ENCODE results near the gene FOXP1. TPM values are rescaled to one million over a fixed set of nuclear protein-coding genes. Genes with fewer than 3 reads are reported as not detected.

Gene FOXP1
- total RNA-seq, 2 donors from 2014 or later = 59.7 to 65.4 TPM

DNA sequence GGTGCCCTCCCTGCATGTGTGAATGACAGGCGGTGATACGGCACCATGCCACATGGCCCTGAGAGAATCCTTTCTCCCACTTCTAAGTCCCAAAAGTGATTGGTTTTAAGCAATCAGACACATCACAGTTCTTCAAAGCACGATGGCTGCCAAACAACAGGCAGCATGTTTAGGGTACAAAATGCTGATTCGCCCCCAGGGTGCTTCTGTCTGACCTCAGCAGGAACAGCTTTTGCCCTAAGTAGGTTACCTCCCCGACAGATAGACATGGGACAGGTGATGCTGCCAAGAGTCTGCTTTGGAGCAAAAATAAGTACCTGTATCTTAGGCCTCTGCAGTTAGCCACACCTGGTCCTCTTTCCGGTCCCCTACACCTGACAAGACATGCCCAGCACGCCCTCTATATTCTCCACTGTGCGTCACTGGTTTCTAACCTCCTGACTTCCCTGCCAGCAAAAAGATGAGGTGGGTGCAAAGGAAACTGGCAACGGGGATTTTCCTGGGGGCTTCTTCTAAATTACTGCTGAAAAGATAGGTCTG, 549.8 kb downstream of the FOXP1 start:
- ATAC-seq (no peak), DNase-seq (ENCODE audit: low spot score) (no peak)
- H3K9me3 Mint-ChIP-seq = no peaks in the 10 kb centered on the region
- no peaks in the 10 kb centered on the region for H3K36me3 Mint-ChIP-seq
- H3K4me1 Mint-ChIP-seq (ENCODE audit: low read depth in 2 of 2) = peaks cover 48 to 50% of the 10 kb centered on the region in 2 donors
- no peak overlapping the region for H3K4me3 Mint-ChIP-seq
- no peaks in the 10 kb centered on the region for H3K27me3 Mint-ChIP-seq
- H3K27ac Mint-ChIP-seq = peak overlapping the region in 1 of 2 donors; percentile 9

GRCh38 chr3:71031914-71032521, 551.5 kb downstream of the FOXP1 start:
- DNase-seq (ENCODE audit: low spot score) = no peak
- ATAC-seq = no peak
- H3K27ac Mint-ChIP-seq = peak overlapping the region in 1 of 2 donors; percentile 64
- H3K4me1 Mint-ChIP-seq (ENCODE audit: low read depth in 2 of 2) = peaks cover 42 to 51% of the 10 kb centered on the region in 2 donors
- no peaks in the 10 kb centered on the region for H3K36me3 Mint-ChIP-seq
- no peaks in the 10 kb centered on the region for H3K27me3 Mint-ChIP-seq
- H3K4me3 Mint-ChIP-seq = no peak overlapping the region
- H3K9me3 Mint-ChIP-seq = no peaks in the 10 kb centered on the region

DNA sequence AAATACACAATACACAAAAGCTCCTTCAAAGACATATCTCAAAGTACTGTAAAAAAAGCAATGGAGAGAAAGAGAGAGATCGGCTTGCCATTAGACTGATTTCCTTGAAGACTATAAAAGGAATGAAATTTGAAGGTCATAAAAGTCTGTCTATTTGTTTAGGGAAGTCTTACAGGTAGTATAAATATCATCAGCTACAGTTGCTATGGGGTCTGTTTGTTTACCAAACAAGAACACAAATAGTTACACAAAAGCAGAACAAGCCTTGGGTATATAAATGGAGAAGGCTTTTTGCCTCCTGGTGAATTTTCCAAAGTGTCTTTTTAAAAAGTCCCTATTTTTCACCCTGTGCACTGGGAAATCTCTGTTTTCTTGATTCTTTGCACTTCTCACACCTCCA, 552.3 kb downstream of the FOXP1 start:
- no peak for ATAC-seq
- Mint-ChIP-seq H3K9me3 (no peaks in the 10 kb centered on the region), H3K27ac (peak overlapping the region; percentile 19 to 64), H3K27me3 (no peaks in the 10 kb centered on the region), H3K4me3 (no peak overlapping the region), H3K36me3 (no peaks in the 10 kb centered on the region), H3K4me1 (ENCODE audit: low read depth in 2 of 2) (peaks cover 45 to 53% of the 10 kb centered on the region in 2 donors)
- no peak for DNase-seq (ENCODE audit: low spot score)

GRCh38 chr3:71030748-71031147, 552.8 kb downstream of the FOXP1 start:
- Mint-ChIP-seq H3K27ac (peak overlapping the region; percentile 19 to 64), H3K36me3 (no peaks in the 10 kb centered on the region), H3K4me1 (ENCODE audit: low read depth in 2 of 2) (peaks cover 41 to 51% of the 10 kb centered on the region in 2 donors), H3K27me3 (no peaks in the 10 kb centered on the region), H3K9me3 (no peaks in the 10 kb centered on the region), H3K4me3 (no peak overlapping the region)
- ATAC-seq (no peak), DNase-seq (ENCODE audit: low spot score) (no peak)

DNA sequence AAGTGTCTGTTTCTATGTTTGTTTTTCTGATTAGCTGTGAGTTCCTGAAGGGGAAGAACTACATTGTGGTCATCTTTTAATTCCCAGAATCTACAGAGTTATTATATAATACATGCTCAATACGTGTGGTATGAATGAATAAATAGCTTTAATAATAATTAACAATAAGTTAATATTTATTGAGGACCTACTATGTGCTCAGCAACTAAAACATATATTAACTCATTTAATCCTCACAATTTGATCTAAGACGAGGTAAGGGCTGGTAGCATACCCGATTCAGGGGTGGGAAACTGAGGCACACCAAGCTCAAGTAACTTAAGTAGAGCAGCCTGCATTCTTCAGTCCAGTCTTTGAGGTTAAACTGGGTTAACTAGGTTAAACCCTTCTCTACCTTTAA, 553.8 kb downstream of the FOXP1 start:
- no peak overlapping the region for H3K27ac Mint-ChIP-seq
- no peak for ATAC-seq
- H3K27me3 Mint-ChIP-seq = no peaks in the 10 kb centered on the region
- no peak for DNase-seq (ENCODE audit: low spot score)
- no peaks in the 10 kb centered on the region for H3K9me3 Mint-ChIP-seq
- H3K4me1 Mint-ChIP-seq (ENCODE audit: low read depth in 2 of 2) = peaks cover 42 to 49% of the 10 kb centered on the region in 2 donors
- no peaks in the 10 kb centered on the region for H3K36me3 Mint-ChIP-seq
- no peak overlapping the region for H3K4me3 Mint-ChIP-seq

DNA sequence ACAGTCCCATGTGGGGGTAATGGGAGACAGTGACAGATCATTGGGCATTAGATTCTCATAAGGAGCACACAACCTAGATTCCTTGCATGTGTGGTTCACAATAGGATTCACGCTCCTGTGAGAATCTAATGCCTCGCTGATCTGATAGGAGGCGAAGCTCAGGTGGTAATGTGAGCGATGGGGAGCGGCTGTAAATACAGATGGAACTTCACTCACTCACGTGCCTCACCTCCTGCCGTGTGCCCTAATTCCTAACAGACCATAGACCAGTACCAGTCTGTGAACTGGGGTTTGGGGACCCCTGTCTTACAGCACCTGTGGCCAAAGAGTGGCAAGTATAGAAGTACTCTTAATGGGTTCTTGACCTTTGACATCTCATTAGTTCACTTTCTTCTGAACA, 554.7 kb downstream of the FOXP1 start:
- H3K4me1 Mint-ChIP-seq (ENCODE audit: low read depth in 2 of 2) = peaks cover 46 to 49% of the 10 kb centered on the region in 2 donors
- DNase-seq (ENCODE audit: low spot score) = no peak
- H3K27me3 Mint-ChIP-seq = no peaks in the 10 kb centered on the region
- H3K4me3 Mint-ChIP-seq = no peak overlapping the region
- no peak overlapping the region for H3K27ac Mint-ChIP-seq
- no peaks in the 10 kb centered on the region for H3K36me3 Mint-ChIP-seq
- H3K9me3 Mint-ChIP-seq = no peaks in the 10 kb centered on the region
- no peak for ATAC-seq

GRCh38 chr3:71028184-71028583, 555.3 kb downstream of the FOXP1 start:
- DNase-seq (ENCODE audit: low spot score) = no peak
- H3K4me3 Mint-ChIP-seq = no peak overlapping the region
- H3K27me3 Mint-ChIP-seq = no peaks in the 10 kb centered on the region
- ATAC-seq = no peak
- H3K27ac Mint-ChIP-seq = no peak overlapping the region
- no peaks in the 10 kb centered on the region for H3K9me3 Mint-ChIP-seq
- peaks cover 48 to 52% of the 10 kb centered on the region in 2 donors for H3K4me1 Mint-ChIP-seq (ENCODE audit: low read depth in 2 of 2)
- H3K36me3 Mint-ChIP-seq = no peaks in the 10 kb centered on the region

DNA sequence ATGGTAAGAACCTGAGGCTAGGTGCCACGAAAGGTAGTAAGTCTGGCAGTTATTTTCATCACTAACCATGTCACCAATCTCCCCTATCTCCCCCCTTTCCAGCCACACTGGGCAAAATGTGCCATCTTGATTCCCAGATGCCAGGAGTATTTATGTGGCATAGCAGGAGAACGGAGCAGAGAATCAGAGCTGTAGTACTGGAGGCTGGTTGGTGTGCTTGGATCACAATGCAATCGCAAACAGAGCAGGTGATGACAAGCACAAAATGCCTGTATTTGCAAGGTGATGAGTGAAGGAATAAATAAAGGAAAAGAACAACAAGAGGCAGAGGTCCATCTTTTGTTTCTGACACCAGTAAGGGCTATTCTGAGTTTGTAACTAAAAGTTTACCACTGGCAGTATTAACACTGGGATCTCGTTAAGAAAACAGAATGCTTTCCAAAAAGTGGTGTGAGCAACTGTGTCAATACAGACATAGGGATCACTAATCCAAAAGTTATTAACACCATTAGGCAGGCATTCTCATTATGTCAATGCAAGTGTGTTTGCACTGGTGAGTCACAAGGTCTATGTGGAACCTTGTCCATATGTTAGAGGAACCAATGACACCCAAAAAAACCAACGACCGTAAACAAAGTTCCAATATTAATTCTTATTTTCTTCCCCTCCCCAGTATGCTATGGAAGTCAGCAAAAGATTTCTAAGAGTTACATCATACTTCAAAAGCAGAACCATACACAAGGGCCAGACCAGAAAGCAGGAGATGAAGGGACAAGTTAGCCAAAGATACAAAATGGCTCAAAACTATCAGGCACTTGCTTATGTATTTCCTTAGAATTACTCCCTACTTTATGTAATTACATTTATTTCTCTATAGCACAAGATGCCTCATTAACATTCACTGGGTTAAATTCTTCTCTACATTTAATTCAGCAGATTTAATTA, 556.6 kb downstream of the FOXP1 start:
- H3K4me1 Mint-ChIP-seq (ENCODE audit: low read depth in 2 of 2) = peaks cover 49 to 50% of the 10 kb centered on the region in 2 donors
- H3K27me3 Mint-ChIP-seq = no peaks in the 10 kb centered on the region
- H3K9me3 Mint-ChIP-seq = no peaks in the 10 kb centered on the region
- H3K27ac Mint-ChIP-seq = peak overlapping the region in 1 of 2 donors; percentile 71
- H3K36me3 Mint-ChIP-seq = no peaks in the 10 kb centered on the region
- DNase-seq (ENCODE audit: low spot score) (no peak), ATAC-seq (no peak)
- H3K4me3 Mint-ChIP-seq = no peak overlapping the region

GRCh38 chr3:71025516-71025915, 558.0 kb downstream of the FOXP1 start:
- Mint-ChIP-seq H3K27ac (peak overlapping the region; percentile 49 to 71), H3K9me3 (no peaks in the 10 kb centered on the region), H3K4me3 (no peak overlapping the region), H3K4me1 (ENCODE audit: low read depth in 2 of 2) (peaks cover 42 to 49% of the 10 kb centered on the region in 2 donors), H3K36me3 (no peaks in the 10 kb centered on the region), H3K27me3 (no peaks in the 10 kb centered on the region)
- DNase-seq (ENCODE audit: low spot score) = no peak
- ATAC-seq = no peak

DNA sequence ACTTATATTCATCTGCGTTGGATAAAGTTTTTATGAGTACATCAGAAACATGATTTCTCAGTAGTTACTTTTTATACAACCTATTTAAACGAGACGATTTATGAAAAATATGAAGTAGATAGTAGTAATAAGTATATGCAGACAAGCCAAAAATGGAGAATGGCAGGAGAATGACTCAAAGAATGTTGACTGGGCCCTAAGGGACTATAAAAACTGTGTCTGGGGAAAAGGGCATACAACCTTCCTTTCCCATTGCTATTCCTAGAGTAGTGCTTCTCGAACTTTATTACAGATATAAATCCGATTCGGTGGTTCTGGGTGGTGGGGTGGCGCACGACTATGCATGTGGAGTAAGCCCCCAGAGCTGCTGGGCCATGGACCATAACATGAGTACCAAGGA, 558.5 kb downstream of the FOXP1 start:
- ATAC-seq (no peak), DNase-seq (ENCODE audit: low spot score) (no peak)
- Mint-ChIP-seq H3K4me3 (no peak overlapping the region), H3K4me1 (ENCODE audit: low read depth in 2 of 2) (peaks cover 38 to 46% of the 10 kb centered on the region in 2 donors), H3K27me3 (no peaks in the 10 kb centered on the region), H3K36me3 (no peaks in the 10 kb centered on the region), H3K27ac (peak overlapping the region; percentile 49 to 71), H3K9me3 (no peaks in the 10 kb centered on the region)

DNA sequence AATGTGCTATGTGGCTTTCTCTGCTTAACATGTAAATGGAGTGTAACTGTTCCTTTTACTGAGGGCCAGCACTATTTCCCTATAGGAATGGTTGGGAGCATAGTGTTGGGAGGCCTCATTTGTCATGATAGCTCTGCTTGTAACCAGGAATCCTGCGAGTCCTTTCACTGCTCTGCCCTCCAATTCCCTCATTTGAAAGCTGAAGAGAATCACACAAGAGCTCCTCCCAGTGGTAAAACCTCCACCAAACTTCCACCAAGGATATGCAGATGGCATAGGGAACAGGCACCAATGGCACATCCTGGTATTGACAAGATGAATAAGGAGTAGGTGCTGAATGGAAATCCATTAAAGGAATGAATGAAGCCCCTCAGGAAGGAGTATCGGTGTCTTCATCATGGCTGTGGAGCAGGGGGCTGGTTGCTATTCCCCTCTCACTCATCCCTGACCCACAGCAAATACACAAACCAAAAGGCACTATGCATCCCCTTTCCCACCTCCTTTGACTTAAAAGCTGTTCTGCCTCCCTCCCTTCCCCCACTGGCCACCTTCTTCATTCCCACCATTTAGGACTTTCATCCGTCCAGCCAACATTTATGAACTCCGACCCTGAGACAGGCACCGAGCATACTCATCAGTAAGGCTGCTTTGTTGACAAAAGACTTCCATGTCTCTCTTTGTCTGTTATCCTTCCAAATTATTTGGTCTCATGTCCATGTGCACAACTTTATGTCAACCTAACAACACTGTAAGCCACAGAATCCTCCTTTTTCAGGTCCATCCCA, 560.8 kb downstream of the FOXP1 start:
- Mint-ChIP-seq H3K4me3 (no peak overlapping the region), H3K4me1 (ENCODE audit: low read depth in 2 of 2) (peaks cover 36 to 46% of the 10 kb centered on the region in 2 donors), H3K9me3 (no peaks in the 10 kb centered on the region), H3K27ac (no peak overlapping the region), H3K27me3 (no peaks in the 10 kb centered on the region), H3K36me3 (no peaks in the 10 kb centered on the region)
- DNase-seq (ENCODE audit: low spot score) (no peak), ATAC-seq (no peak)

DNA sequence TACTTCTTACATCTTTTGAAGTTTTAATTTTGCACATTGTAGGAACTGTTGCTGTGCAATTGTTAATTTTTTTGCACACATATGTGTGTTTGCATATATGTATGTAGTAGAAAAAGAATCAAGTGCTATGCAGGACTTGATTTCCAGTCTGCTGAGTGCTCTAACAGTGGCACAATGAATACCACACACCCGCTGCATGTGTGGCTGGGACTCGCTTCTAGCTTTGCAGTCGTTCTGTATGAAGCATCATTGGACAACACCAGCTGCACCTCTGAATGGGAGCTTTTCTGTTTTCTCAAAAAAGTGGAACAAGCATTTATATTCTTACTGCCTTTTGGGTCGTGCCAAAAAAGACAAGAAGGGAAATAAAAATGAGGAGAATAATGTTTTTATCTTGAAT, 564.7 kb downstream of the FOXP1 start:
- Mint-ChIP-seq H3K27ac (no peak overlapping the region), H3K4me3 (no peak overlapping the region), H3K27me3 (no peaks in the 10 kb centered on the region), H3K4me1 (ENCODE audit: low read depth in 2 of 2) (peaks cover 19 to 25% of the 10 kb centered on the region in 2 donors), H3K36me3 (peaks cover 4% of the 10 kb centered on the region), H3K9me3 (no peaks in the 10 kb centered on the region)
- DNase-seq (ENCODE audit: low spot score) (no peak), ATAC-seq (no peak)

DNA sequence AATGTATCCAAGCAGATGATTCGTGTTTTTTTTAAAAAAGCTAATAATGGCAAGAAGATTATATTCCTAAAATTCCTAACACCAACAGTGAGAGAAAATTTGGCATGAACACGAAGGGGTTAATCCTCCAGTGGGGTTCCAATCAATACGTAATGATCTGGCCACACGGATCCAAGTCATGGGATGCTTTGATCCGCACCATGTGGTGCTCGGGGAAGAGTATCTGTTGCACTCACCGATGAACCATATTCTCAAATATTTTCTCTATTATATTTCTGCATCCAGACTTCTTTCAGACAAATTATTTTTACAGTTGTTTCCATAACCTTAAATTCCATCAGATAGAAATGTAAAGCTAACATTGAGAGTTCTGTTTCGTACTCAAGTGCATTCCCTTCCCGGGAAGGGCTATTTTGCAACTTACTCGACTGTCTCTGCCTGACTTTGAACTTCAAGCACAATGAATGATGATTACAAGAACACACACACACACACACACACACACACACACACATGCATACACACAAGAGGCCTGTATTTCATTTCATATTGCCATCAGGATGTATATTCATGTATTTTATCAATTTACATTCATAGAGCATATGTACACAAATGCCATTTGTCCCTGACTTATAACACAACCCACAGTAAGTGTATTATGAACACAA, 567.2 kb downstream of the FOXP1 start:
- H3K9me3 Mint-ChIP-seq = no peaks in the 10 kb centered on the region
- H3K27me3 Mint-ChIP-seq = no peaks in the 10 kb centered on the region
- H3K36me3 Mint-ChIP-seq = peaks cover 12% of the 10 kb centered on the region
- H3K4me3 Mint-ChIP-seq = no peak overlapping the region
- H3K27ac Mint-ChIP-seq = peak overlapping the region in 1 of 2 donors; percentile 51
- DNase-seq (ENCODE audit: low spot score) (no peak), ATAC-seq (no peak)
- H3K4me1 Mint-ChIP-seq (ENCODE audit: low read depth in 2 of 2) = peaks cover 14 to 19% of the 10 kb centered on the region in 2 donors

All from natural killer cell treated with Interleukin-12 subunit alpha and Interleukin-12 subunit beta and Interleukin-15 and Interleukin-18, amount 100 ng/mL, for 72 hours (primary cell).